SK-N-DZ (cell line): ENCODE measurements around the gene ZKSCAN7. TPM values are rescaled to one million over a fixed set of nuclear protein-coding genes. Genes with fewer than 3 reads are reported as not detected.
"Not testable (repeated sequence)": the region's sequence is repeated elsewhere in the genome, so short reads cannot be mapped to it uniquely, and the experiment has no call there.

ENCODE experiments used
- DNase-seq: peaks from one replicate; pipeline ENCODE4 v3.0.0-alpha.2; 2015; ENCODE audit warnings: low spot score
- polyA plus RNA-seq, 2 experiments: library from polyadenylated mRNA; depleted of rRNA; stranded (reverse); fragments of >200 nt; gene quantifications; 2 replicates each; pipeline ENCODE4 v1.2.3, GENCODE V29; 2014

Gene ZKSCAN7
- polyA plus RNA-seq (2014; cell fraction: cytosol; rRNA removed), result 13.5 and 15.6 TPM in 2 replicates
- 23.2 and 26.3 TPM in 2 replicates for polyA plus RNA-seq (2014; cell fraction: nucleus; rRNA removed)

DNA sequence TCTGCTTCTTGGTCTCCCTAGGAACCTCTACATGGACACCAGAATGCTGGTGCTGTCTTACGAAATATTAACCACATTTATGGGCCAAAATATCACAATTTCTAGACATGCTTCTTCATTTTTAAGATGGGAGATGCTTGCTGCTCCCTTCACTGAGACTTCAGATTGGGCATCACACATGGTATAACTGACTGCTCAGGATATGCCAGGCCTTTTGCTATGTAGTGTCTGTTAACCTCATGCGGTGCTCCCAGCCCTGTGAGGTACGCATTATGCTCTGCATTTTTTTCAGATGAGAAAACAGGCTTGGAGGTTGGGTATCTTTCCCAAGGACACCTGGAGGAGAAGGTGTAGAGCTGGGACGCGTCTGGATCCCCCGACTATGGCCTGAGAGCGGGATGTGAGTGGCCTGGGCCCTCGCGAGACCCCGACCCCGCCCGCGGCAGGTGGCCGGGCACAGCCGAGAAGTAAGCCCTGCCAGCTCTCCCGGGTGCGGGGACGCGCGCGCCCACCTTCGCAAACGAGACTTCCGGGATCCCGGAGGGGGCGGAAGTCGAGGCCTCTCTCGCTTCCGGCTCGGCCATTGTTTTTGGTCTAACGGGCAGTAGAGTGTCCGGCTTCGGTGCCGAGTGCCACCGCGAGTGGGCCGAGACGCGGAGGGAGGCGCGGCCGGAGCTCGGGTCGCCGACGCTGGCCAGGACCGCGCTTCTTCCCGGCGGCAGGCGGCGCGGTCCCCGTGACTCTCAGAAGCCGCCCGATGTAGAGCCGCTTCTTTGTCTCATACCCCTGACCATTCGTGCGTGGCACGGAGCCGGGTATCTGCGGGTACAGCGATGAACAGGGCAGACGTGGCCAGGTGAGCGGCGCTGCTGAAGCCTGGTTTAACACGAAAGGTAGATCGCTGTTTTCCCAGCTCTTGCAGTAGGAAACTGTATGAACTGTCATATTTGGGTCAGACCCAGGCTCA is at the start of gene ZKSCAN7:
ZKSCAN7 (plus strand) TSS at position 568 of the 967 bp plus-strand sequence. CDS start 1,855 bp downstream, outside the sequence.
- peak; percentile 81 for DNase-seq

DNA sequence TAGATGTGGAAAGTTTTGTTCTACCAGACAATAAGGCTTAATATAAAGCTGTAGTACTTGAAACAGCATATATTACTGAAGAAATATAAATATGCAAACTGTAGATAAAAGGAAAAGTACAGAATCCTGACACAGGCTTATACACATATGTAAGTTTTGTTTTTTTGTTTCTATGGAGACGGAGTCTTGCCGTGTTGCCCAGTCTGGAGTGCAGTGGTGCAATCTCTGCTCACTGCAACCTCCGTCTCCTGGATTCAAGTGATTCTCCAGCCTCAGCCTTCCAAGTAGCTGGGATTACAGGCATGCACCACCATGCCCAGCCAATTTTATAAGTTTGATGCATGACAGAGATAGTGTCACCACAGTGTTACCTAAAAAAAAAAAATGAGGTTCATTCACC is 48.4 kb upstream of the ZKSCAN7 start:
- no peak for DNase-seq

DNA sequence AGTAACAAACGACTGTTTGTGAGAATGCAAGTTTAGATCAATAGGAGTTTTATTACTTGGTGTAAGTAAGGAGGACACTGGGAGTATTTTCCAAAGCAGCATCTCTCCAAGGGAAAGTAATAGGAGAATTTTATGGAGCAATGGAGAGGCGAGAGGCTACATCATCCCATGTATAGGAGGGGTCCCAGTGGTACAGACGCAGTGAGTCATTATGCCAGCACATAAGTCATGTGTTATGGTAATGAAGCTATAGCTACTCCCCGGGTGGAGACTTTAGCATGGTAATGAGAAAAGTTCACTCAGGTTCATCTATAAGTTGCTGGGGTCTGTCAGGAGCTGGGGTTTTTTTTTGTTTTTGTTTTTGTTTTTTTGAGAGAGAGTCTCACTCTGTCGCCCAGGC is 48.0 kb upstream of the ZKSCAN7 start:
- no peak for DNase-seq

DNA sequence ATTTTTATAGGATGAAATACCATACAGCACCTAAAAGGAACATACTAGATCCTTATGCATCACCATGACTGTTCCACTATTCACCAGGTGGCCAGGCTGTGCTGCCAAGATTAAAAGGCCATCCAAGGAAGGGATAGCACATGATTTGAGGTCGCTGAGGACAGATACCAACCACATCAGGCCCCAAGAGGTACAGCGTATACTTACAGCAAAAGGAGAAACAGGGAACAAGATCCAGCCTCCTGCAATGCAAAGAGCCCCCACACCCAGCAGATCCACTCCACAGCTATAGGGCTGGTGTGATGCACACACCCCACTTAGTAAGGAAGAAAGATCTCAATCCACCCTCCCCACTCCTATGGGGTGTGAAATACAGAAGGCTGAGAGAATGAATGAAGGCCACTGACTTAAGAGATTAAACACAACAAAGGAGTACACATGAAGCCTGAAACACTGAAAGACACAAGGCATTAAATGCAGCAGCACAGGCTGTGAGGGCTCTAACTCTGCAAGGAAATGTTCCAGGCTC is 45.5 kb upstream of the ZKSCAN7 start:
- DNase-seq, result peak; percentile 5

DNA sequence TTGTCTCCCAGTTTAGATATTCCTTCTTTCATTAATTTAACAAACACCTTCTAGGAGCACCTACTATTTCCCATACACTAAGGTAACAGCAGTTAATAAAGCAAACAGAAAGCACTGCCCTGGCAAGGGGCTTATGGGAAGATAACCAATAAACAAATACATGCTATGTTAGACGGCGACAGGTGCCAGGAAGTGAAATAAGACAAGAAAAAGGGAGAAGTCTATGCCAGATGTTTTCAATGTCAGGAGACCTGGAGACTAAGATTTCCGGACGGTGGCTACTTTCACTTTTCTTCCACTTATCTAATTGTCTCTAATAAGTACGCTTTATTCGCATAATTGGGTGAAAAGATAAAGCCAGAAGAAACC is 45.0 kb upstream of the ZKSCAN7 start:
- DNase-seq, result no peak

DNA sequence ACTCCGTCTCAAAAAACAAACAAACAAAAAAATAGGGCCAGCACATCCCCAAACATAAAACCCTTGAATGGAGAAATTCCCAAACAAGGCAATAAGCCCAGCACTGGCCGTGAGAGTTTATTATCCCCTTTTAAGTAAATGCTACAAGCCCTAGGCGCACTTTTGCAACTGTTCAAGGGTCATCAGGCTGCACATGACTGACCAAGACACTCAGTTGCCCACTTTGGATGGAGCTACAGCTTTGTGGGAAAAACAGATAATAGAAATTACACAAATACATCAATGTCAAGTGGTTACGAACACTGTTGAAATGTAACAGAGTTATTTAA is 43.8 kb upstream of the ZKSCAN7 start:
- peak; percentile 4 for DNase-seq

DNA sequence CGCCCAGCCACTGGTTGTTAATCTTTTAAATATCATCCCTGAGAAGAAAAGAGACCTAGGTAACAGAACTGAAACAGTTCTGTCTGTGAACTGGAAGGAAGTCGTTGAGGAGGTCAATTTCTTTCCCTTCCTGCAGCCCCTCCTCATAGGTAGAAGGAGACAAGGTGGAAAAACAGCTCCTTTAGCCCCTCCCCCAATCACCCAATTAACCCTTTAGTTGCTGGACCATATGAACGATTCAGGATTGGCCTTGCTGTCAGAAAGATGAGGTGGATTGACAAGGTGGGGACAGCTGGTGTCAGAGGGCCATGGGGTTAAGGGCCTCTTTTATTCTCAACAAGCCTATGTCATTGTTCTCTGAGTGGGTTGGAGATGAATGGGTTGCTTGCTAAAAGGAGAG is 41.5 kb upstream of the ZKSCAN7 start:
- DNase-seq, result no peak

DNA sequence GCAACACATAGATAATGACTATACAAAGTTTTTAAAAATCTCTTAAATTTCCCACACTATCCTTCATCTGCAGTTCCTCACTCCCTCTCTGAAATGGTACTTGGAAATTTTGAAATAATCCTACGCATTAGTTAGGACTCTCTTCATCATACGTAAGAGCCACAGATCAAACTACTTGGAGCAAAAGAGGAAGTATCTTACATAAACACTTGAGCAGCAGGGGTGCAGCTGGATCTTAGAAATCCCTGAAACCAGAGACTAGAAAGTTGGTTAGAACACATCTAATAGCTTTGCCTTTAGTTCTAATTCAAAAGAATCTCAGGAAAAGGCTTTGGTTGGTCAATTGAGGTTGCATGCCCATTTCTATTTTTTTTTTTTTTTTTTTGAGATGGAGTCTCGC is 38.8 kb upstream of the ZKSCAN7 start:
- no peak for DNase-seq

DNA sequence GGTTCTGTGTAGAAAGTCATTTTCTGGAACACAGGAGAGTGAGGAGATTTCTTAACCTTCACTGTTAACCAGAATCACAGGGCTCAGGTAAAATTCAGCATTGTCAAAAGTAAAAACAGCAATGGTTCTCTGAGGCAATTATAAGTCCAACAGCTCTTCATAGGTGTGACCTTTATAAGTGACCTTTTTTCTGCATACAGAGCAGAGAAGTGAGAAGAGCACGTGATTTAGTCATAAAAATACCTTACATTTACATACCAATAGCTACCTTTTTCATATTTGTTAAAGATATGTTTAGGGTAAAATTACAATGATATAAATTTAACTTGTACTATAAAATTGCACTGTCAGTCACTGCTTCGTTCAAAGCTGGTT is 36.2 kb upstream of the ZKSCAN7 start:
- DNase-seq, result no peak

DNA sequence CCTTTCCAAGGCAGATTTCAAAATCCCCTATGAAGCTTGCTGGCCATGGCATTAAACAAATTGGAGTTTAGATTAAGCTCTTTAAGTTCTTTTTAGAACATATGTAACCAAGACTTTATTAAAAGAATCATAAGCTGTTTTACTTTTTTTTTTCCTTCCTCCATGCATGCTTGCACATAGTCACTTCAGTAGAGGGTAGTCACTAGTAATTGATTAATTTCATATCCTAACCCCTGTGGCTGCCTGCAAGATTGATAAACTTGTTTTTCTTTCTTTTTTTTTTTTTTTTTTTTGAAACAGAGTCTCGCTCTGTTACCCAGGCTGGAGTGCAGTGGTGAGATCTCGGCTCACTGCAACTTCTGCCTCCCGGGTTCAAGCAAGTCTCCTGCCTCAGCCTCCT is 33.3 kb upstream of the ZKSCAN7 start:
- DNase-seq, result no peak

DNA sequence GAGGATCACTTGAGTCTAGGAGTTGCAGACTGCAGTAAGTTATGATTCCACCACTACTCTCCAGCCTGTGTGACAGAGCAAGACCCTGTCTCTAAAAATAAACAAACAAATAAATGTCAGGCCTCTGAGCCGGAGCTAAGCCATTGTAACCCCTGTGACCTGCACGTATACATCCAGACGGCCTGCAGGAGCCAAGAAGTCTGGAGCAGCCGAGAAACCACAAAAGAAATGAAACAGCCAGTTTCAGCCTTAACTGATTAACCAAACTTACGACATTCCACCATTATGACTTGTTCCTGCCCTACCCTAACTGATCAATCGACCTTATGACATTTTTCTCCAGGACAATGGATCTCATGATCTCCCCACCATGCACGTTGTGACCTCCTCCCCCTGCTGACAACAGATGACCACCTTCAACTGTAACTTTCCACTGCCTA is 32.5 kb upstream of the ZKSCAN7 start:
- DNase-seq, result no peak

DNA sequence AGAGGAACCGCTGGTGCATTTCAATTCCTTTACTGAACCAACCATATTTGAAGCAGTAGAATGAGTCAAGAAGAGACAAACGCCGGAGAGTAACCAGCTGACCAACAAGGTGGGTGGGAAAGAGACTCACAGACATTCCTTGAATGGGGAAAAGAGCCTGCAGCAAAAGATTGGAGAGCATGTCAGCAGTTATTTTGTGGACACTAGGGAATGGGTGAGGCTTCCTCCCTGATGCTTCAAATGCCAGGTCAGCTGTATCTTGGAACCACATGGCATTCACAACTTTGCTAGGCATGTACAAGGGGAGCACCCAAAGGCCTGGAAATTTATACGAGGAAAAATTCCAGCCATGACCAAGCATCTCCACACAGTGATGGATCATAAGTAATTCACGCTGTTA is 29.9 kb upstream of the ZKSCAN7 start:
- DNase-seq, result no peak

DNA sequence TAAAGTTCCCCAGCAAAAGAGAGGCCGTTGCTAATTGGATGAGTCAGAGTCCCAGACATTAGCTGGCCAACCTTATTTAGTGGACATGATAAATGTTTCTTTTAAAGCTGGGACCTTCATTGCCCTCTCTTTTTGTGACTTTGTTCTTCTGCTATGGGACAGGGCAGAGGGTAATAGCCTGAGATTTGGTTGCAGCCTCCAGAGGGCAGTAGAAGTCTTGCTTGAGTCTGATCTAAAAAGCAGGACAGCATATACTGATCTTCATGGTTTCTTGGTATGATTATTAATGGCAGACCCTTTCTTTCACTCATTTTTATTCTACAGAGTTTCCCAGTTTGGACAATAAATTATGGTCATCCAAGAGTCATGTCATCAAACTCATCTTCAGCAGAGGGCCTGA is 25.1 kb upstream of the ZKSCAN7 start:
- no peak for DNase-seq

DNA sequence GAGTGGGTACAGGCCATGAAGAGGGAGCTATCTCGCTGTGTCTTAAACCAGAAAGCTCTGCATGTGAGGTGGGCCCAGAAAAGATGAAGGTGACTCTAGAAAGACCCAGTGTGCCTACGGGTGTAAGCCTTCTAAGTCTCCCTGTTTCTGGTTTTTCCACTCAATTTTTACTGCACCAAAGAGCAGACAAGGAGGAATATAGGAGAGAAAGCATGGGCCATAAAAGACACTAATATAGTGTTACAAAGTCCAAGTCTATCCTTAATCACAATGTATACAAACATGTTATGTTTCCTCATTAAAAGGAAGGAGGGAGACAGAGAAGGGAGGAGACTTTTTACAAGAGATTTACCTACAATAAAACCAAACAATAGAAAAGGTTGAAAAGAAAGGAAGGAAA is 24.1 kb upstream of the ZKSCAN7 start:
- DNase-seq, result no peak

DNA sequence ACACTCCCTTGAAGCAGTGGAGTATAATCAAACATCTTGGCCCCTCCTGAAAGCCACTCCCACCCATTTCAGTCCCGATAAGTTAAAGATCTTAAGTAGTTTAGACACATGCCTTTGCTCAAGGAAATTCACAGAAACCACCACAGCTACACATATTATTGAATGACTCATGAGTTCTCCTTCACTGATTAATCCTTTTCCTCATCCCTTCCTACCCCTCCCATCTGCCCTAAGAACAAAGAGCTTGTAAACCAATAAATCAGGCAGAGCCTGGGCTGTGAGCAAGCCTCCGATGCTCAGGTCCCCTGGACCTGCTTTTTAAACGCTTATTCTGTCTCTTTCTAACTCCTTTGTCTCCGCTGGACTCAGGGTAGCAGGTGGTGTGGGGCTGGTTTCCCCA is 20.3 kb upstream of the ZKSCAN7 start:
- DNase-seq, result not testable (repeated sequence)

DNA sequence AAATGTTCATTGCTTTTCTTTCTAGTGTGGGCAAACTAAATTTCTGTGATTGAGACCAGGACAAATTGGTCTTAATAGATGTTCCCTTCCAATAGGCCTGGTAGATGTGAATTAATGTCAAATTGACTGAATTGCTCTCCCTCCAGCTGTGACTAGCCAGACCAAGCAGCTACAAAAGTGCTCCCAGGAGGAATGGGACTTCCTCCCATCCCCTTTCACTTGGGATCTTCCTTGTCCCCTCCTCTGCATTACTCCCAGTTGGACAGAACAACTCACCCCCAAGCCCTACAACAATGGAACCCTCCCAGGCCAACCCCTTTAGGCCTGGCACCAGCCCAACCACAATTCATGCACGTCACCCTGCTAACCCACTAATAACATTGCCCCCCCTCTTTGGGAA is 19.6 kb upstream of the ZKSCAN7 start:
- no peak for DNase-seq

DNA sequence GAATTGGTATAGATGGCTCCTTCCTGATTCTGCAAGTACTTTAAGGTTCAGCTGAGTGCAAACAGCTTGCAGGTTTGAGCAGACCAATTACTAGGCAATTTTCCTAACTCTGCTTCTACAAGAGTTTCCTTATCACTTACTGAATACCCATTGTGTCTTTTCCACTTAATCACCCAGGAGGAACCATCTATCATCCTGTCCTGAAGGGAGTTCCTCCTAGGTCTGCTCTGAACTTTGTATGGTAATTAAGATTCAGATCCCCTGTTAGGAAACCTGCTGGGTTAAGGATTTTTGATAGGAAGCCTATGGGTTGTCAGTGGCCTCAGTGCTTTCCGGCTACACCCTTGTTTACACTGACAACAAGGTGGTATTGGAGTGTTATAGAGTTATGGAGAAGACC is 10.2 kb upstream of the ZKSCAN7 start:
- not testable (repeated sequence) for DNase-seq

DNA sequence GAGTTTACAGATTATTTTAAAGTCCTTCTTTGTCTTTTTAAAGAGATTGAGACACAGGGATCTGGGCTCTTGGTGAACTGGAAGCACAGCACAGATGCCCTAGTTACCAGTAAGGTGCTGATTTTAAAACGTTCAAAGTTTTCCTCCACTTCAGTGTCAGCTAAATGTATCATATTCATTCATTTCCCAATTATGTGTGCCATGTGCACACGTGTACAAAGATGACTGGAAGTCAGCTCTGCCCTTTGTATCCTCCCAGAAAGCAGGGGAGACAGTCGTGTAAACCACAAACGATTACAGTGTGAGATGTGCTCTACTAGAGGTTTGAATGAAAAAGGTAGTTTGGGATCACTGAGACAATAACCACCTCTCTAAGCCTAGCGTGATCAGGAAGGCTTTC is 730 bp downstream of the ZKSCAN7 start:
- no peak for DNase-seq

DNA sequence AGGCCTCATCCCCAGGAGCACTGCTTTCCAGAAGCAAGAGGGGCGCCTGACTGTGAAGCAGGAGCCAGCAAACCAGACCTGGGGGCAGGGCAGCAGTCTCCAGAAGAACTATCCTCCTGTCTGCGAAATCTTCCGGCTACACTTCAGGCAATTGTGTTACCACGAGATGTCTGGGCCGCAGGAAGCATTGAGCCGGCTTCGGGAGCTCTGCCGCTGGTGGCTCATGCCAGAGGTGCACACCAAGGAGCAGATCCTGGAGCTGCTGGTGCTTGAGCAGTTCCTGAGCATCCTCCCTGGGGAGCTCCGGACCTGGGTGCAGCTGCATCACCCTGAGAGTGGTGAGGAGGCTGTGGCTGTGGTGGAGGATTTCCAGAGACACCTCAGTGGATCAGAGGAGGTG is 2.1 kb downstream of the ZKSCAN7 start:
- DNase-seq, result no peak

DNA sequence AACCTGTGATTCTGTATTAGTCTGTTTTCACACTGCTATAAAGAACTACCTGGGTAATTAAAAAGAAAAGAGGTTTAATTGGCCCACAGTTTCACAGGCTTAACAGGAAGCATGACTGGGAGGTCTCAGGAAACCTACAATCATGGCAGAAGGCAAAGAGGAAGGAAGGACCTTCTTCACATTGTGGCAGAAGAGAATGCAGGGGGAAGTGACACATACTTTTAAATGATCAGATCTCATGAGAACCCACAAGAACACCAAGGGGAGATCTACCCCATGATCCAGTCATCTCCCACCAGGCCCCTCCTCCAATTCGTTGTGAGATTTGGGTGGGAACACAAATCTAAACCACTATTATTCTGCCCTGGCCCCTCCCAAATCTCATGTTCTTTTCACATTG is 6.1 kb downstream of the ZKSCAN7 start:
- DNase-seq, result no peak

DNA sequence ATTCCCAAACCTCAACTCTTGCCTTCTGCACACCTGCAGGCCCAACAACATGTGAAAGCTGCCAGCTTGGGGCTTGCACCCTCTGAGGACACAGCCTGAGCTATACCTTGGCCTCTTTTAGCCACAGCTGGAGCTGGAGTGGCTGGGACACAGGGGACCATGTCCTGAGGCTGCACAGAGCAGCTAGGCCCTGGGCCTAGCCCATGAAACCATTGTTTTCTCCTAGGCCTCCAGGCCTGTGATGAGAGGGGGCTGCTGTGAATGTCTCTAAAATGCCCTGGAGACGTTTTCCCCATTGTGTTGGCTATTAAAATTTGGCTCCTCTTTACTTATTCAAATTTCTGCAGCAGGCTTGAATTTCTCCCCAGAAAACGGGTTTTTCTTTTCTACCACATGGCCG is 7.2 kb downstream of the ZKSCAN7 start:
- DNase-seq, result no peak

DNA sequence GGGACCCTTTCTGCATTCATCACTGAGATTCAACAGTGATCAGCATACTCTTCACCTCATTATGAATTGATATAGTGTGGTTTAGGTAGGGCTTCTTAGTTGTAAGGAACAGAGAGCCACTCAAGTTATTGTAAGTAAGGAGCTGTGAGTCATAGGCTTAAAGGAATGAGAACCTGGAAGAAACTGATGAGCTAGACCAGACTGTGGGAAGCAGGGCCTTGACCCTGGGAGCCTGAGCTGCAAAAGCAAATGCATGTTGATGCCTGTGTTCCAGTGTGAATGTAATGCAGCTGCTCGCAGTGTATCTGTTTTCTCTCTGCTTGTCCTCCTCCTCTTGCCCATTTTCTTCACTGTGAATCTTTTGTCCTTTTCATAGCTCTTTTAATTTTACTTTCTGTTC is 13.6 kb downstream of the ZKSCAN7 start:
- DNase-seq, result no peak

DNA sequence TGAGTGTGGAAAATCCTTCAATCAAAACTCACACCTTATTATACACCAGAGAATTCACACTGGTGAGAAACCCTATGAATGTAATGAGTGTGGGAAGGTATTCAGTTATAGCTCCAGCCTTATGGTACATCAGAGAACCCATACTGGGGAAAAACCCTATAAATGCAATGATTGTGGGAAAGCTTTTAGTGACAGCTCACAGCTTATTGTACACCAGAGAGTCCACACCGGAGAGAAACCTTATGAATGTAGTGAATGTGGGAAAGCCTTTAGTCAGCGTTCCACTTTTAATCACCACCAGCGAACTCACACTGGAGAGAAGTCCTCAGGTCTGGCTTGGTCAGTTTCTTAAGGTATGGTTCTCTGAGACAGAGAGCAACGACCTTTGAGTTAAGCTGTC is 16.0 kb downstream of the ZKSCAN7 start:
- DNase-seq, result no peak
